IMR-90 (cell line): ENCODE results near the gene TTC23.

Experiments used
- CEBPB ChIP-seq: IDR thresholded peaks from 2 replicates; pipeline ENCODE4 v1.6.1; 2012; ENCODE audit warnings: low read depth, low read length, improper control_type of control experiment
- CHD1 ChIP-seq: IDR thresholded peaks from 2 replicates; pipeline ENCODE4 v1.6.1; 2012; ENCODE audit warnings: low read depth, low read length, improper control_type of control experiment
- MAFK ChIP-seq: IDR thresholded peaks from 2 replicates; pipeline ENCODE4 v1.6.1; 2012; ENCODE audit warnings: low read depth, low read length, improper control_type of control experiment
- MAZ ChIP-seq: IDR thresholded peaks from 2 replicates; pipeline ENCODE4 v1.6.1; 2012; ENCODE audit warnings: low read depth, mild to moderate bottlenecking, low read length, improper control_type of control experiment, moderate library complexity, borderline replicate concordance
- MXI1 ChIP-seq: IDR thresholded peaks from 2 replicates; pipeline ENCODE4 v1.6.1; 2012; ENCODE audit warnings: low read depth, mild to moderate bottlenecking, low read length, moderate library complexity, borderline replicate concordance
- NFE2L2 ChIP-seq: fragments of 150-350 bp; IDR thresholded peaks from 2 replicates; pipeline ENCODE4 v1.6.1; 2016; ENCODE audit warnings: low read depth, mild to moderate bottlenecking, low read length
- POLR2A ChIP-seq: IDR thresholded peaks from 2 replicates; pipeline ENCODE4 v1.6.1; 2012; ENCODE audit warnings: mild to moderate bottlenecking, low read depth, low read length
- RAD21 ChIP-seq: IDR thresholded peaks from 2 replicates; pipeline ENCODE4 v1.6.1; 2012; ENCODE audit warnings: low read length, improper control_type of control experiment
- RCOR1 ChIP-seq: IDR thresholded peaks from 2 replicates; pipeline ENCODE4 v1.6.1; 2012; ENCODE audit warnings: mild to moderate bottlenecking, low read length, improper control_type of control experiment; ENCODE audit not compliant: insufficient replicate concordance
- RFX5 ChIP-seq: IDR thresholded peaks from 2 replicates; pipeline ENCODE4 v1.8.0; 2012; ENCODE audit warnings: low read depth, mild to moderate bottlenecking, low read length, moderate library complexity
- SMC3 ChIP-seq: fragments of 150-350 bp; IDR thresholded peaks from 2 replicates; pipeline ENCODE4 v1.6.1; 2016; ENCODE audit warnings: low read depth, mild to moderate bottlenecking, antibody characterized with exemption, low read length, moderate library complexity
- TF ChIP-seq, protein P1 (sequence below): conservative IDR thresholded peaks from 2 replicates; pipeline ENCODE4 v1.5.1; 2012; ENCODE audit warnings: mild to moderate bottlenecking, low read depth, low read length, improper control_type of control experiment
- TF ChIP-seq, protein P2 (sequence below): fragments of 150-350 bp; IDR thresholded peaks from 2 replicates; pipeline ENCODE4 v1.6.1; 2017; ENCODE audit warnings: mild to moderate bottlenecking, antibody characterized with exemption, low read length, low read depth

DNA sequence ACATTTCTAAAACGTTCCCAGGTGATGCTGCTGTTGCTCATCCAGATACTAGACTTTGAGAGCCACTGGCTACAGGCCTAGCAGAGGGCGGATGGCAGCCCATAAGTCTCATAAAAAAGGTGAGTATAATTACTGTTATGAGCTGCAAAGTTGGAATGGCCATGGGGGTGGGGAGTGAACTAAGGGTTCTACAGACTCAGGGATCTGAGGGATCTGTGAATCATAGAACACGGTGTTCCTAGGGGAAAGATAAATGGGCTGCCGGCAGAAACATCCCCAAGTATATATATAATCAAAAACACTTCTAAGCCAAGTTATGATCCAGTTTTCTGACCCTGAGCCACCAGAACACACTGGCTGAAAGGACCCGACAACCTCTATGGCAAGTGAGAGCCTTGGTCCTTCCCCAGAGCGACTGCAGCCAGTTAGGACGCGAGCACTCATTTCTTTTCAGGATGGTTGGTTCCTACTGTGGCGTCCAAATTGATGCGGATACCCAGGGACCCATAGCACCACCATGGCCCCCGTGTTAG, 152.4 kb downstream of the TTC23 start:
- TF ChIP-seq, protein P1, sequence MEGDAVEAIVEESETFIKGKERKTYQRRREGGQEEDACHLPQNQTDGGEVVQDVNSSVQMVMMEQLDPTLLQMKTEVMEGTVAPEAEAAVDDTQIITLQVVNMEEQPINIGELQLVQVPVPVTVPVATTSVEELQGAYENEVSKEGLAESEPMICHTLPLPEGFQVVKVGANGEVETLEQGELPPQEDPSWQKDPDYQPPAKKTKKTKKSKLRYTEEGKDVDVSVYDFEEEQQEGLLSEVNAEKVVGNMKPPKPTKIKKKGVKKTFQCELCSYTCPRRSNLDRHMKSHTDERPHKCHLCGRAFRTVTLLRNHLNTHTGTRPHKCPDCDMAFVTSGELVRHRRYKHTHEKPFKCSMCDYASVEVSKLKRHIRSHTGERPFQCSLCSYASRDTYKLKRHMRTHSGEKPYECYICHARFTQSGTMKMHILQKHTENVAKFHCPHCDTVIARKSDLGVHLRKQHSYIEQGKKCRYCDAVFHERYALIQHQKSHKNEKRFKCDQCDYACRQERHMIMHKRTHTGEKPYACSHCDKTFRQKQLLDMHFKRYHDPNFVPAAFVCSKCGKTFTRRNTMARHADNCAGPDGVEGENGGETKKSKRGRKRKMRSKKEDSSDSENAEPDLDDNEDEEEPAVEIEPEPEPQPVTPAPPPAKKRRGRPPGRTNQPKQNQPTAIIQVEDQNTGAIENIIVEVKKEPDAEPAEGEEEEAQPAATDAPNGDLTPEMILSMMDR: no peak
- TF ChIP-seq RCOR1: no peak
- no peak for TF ChIP-seq POLR2A
- no peak for TF ChIP-seq CHD1
- TF ChIP-seq MXI1: no peak
- TF ChIP-seq RAD21: no peak
- TF ChIP-seq SMC3: no peak
- no peak for TF ChIP-seq RFX5
- no peak for TF ChIP-seq MAFK
- TF ChIP-seq CEBPB: no peak
- TF ChIP-seq, protein P2, sequence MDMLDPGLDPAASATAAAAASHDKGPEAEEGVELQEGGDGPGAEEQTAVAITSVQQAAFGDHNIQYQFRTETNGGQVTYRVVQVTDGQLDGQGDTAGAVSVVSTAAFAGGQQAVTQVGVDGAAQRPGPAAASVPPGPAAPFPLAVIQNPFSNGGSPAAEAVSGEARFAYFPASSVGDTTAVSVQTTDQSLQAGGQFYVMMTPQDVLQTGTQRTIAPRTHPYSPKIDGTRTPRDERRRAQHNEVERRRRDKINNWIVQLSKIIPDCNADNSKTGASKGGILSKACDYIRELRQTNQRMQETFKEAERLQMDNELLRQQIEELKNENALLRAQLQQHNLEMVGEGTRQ: no peak
- no peak for TF ChIP-seq NFE2L2
- no peak for TF ChIP-seq MAZ
